ENCODE results near the gene CD81.

The CD81 gene

GRCh38 chr11:2443406-2443805 lies 66.3 kb downstream of the CD81 start:
- TF ChIP-seq MAX (IDR thresholded peaks at IDR 0.05) (no peak), CEBPB (IDR thresholded peaks at IDR 0.05) (no peak), USF1 (IDR thresholded peaks at IDR 0.05) (no peak), NFIC (IDR thresholded peaks at IDR 0.05) (no peak), TAF1 (IDR thresholded peaks at IDR 0.05; ENCODE audit: low read depth) (no peak), YY1 (IDR thresholded peaks at IDR 0.05; ENCODE audit: low read depth) (no peak), EP300 (IDR thresholded peaks at IDR 0.05; ENCODE audit: borderline replicate concordance) (no peak), ZBTB7A (IDR thresholded peaks at IDR 0.05; ENCODE audit: low read depth) (no peak), TEAD4 (IDR thresholded peaks at IDR 0.05) (no peak), FOXM1 (IDR thresholded peaks at IDR 0.05; ENCODE audit: borderline replicate concordance, low read depth) (no peak), EGR1 (IDR thresholded peaks at IDR 0.05) (no peak), TCF12 (IDR thresholded peaks at IDR 0.05; ENCODE audit: low read depth) (no peak), REST (IDR thresholded peaks at IDR 0.05; ENCODE audit: low read depth) (no peak), CREB1 (IDR thresholded peaks at IDR 0.05; ENCODE audit: low read depth) (no peak)

GRCh38 chr11:2443881-2444820 lies 67.0 kb downstream of the CD81 start, which contains the start of gene TRPM5:
Gene TRPM5, minus strand, starts transcription at chr11:2444514. Its CDS starts 21,478 bp downstream, at chr11:2423036.
- TF ChIP-seq CEBPB (IDR thresholded peaks at IDR 0.05) = no peak
- TF ChIP-seq EGR1 (IDR thresholded peaks at IDR 0.05) = peak; percentile 80
- no peak for TF ChIP-seq FOXM1 (IDR thresholded peaks at IDR 0.05; ENCODE audit: borderline replicate concordance, low read depth)
- peak; percentile 39; the same call in 1 of the 2 replicates for TF ChIP-seq ZBTB7A (IDR thresholded peaks at IDR 0.05; ENCODE audit: low read depth)
- peak; percentile 58; the same call in 1 of the 2 replicates for TF ChIP-seq TCF12 (IDR thresholded peaks at IDR 0.05; ENCODE audit: low read depth)
- no peak; the same call in 1 of the 2 replicates for TF ChIP-seq NFIC (IDR thresholded peaks at IDR 0.05)
- TF ChIP-seq EP300 (IDR thresholded peaks at IDR 0.05; ENCODE audit: borderline replicate concordance) = peak; percentile 40; the same call in 1 of the 2 replicates
- TF ChIP-seq YY1 (IDR thresholded peaks at IDR 0.05; ENCODE audit: low read depth) = no peak
- TF ChIP-seq REST (IDR thresholded peaks at IDR 0.05; ENCODE audit: low read depth) = no peak
- no peak for TF ChIP-seq TEAD4 (IDR thresholded peaks at IDR 0.05)
- no peak for TF ChIP-seq TAF1 (IDR thresholded peaks at IDR 0.05; ENCODE audit: low read depth)
- no peak for TF ChIP-seq RAD21 (IDR thresholded peaks at IDR 0.05; ENCODE audit: low read depth)
- TF ChIP-seq MAX (IDR thresholded peaks at IDR 0.05) = peak; percentile 23; the same call in 1 of the 2 replicates
- TF ChIP-seq USF1 (IDR thresholded peaks at IDR 0.05) = no peak
- TF ChIP-seq CREB1 (IDR thresholded peaks at IDR 0.05; ENCODE audit: low read depth) = no peak

- TF ChIP-seq TAF1 (IDR thresholded peaks at IDR 0.05; ENCODE audit: low read depth) (0 out of 2 replicates have a peak, but pooled peaks have one; percentile 1), EP300 (IDR thresholded peaks at IDR 0.05; ENCODE audit: borderline replicate concordance) (no peak), MAX (IDR thresholded peaks at IDR 0.05) (peak; percentile 31; the same call in 1 of the 2 replicates)
These were observed 68.0 kb downstream of the CD81 start, which contains the start of gene KCNQ1 for GRCh38 chr11:2444821-2445745. Gene KCNQ1, plus strand, starts transcription at chr11:2445008. Its CDS starts 91 bp downstream, at chr11:2445099.

GRCh38 chr11:2445746-2446551 lies 68.8 kb downstream of the CD81 start:
- TF ChIP-seq TAF1 (IDR thresholded peaks at IDR 0.05; ENCODE audit: low read depth) (no peak), CEBPB (IDR thresholded peaks at IDR 0.05) (no peak), NFIC (IDR thresholded peaks at IDR 0.05) (no peak), CREB1 (IDR thresholded peaks at IDR 0.05; ENCODE audit: low read depth) (no peak), YY1 (IDR thresholded peaks at IDR 0.05; ENCODE audit: low read depth) (no peak), ZBTB7A (IDR thresholded peaks at IDR 0.05; ENCODE audit: low read depth) (peak; percentile 38; the same call in 1 of the 2 replicates), TEAD4 (IDR thresholded peaks at IDR 0.05) (no peak)

All from Ishikawa (cell line).